Activated gamma-delta T cell (primary cell): Measurements from ENCODE around the gene GET4.
"Not testable (repeated sequence)": the region's sequence is repeated elsewhere in the genome, so short reads cannot be mapped to it uniquely, and the experiment has no call there.

ENCODE experiments used
- DNase-seq: peaks from one replicate; lab custom pipeline; 2025; lab: John Stamatoyannopoulos, UW

The GET4 gene

GRCh38 chr7:916291-916941 lies 40.1 kb downstream of the GET4 start:
- DNase-seq = no peak

DNA sequence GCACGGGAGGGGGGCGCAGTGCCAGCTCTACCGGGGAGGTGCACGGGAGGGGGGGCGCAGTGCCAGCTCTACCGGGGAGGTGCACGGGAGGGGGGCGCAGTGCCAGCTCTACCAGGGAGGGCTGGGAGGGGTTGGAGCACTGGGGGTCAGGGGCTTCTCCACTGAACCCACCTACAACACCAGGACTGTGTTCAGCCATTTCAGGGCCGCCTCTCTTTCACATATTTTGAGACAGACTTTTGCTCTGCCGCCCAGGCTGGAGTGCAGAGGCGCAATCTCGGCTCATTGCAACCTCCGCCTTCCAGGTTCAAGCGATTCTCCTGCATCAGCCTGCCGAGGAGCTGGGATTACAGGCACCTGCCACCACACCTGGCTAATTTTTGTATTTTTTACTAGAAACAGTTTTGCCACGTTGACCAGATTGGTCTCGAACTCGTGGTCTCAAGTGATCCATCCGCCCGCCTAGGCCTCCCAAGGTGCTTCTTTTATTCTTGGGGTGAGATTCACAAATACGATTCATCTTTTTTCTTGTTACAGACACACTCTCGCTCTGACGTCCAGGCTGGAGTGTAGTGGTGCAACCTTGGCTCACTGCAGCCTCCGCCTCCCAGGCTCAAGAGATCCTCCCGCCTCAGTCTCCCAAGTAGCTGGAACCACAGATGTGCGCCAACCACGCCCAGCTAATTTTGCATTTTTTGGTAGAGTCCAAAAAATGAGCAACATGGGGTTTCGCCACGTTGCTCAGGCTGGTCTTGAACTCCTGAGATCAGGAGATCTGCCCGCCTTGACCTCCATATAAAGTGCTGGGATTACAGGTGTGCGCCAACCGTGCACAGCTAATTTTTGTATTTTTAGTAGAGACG lies 41.1 kb downstream of the GET4 start:
- DNase-seq = no peak

DNA sequence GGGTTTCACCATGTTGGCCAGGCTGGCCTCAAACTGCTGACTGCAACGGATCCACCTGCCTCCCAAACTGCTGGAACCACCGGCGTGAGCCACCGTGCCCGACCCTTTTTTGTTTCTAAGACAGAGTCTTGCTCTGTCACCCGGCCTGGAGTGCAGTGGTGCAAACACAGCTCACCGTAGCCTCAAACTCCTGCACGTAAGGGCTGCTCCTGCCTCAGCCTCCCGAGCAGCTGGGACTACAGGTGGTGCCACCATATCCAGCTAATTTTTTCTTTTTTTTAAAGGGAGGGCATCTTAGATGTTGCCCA lies 41.7 kb downstream of the GET4 start:
- no peak for DNase-seq

- no peak for DNase-seq
Observed at GRCh38 chr7:918441-919113, 42.2 kb downstream of the GET4 start.

- no peak for DNase-seq
Observed at GRCh38 chr7:919114-919442, 42.7 kb downstream of the GET4 start.

- DNase-seq = no peak
Observed at GRCh38 chr7:919924-920341, 43.6 kb downstream of the GET4 start.

DNA sequence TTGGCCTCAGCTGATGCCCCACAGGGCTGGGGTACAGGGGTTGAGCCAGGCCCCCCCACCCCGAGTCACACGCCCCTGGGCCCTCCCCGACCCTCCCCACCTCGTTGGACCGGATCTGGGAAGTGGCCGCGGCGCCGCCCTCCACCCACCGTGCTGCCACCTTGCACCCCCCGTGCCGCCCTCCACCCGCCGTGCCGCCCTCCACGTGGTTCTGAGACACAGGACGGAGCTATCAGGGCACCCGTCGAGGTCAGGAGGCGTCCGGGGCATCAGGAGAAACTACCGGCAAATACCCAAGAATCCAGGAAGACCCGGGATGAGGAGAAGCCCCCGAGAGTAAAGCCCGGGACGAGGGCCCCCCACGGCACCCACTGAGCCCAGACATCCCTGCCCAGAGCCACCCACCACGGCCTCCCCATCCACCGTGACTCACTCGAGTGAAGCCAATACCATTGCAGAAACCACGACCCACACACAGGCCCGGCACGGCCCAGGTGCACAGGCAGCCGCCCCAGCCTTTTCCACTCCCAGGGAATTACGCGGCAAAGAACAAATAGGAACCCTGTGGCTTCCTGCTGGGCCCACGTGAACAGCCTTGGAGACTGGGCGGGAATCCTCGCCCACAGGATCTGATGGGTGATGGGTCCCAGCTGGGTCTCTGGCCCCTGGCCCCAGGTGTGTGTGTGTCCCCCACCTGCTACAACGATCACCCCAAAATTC lies 44.2 kb downstream of the GET4 start:
- DNase-seq = no peak

DNA sequence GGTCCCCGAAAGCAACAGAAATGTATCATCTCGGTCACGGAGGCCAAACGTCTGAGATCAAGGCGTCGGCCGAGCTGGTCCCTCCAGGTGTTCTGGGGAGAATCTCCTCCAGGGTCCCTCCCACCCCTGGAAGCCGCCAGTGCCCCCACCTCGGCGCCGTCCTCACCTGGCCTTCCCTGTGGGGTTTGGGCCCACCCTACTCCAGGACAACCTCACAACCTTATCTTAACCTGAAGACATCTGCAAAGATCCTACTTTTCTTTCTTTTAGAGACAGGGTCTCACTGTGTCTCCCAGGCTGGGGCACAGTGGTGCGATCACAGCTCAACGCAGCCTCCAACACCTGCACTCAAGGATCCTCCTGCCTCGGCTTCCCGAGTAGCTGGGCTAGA lies 44.7 kb downstream of the GET4 start:
- no peak for DNase-seq

DNA sequence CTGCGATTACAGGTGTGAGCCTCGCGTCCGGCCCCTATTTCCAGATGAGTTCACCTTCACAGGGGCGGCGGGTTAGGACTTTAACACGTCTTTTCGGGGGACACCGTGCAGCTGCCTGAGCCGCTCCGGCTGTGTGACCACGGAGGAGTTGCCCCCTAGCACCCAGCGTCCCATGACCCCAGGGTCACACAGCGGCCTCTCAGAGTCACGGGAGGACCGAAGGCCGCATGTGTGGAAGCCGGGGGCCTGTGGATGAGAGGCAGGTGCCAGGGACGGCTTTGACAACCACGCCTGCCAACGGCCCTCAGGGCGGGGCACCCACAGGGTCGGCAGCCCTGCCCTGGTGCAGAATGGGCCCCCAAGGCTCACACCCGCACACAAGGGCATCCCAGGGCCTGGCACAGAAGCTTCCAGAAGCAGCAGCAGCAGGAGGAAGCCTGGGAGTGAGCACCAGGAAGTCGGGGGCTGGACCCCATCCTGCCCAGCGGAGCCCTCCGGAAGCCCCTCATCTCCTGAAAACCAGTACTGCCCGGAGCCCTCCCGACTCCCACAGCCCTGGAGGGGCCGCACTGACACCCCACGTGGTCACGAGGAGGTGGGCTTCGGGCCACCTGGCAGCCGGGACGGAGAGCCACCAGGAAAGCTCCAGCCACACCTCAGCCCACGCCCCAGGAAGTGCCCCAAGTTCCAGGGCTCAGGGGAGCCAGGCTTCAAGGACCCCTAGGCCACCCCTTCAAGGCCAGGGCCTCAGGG lies 45.4 kb downstream of the GET4 start:
- DNase-seq = no peak

DNA sequence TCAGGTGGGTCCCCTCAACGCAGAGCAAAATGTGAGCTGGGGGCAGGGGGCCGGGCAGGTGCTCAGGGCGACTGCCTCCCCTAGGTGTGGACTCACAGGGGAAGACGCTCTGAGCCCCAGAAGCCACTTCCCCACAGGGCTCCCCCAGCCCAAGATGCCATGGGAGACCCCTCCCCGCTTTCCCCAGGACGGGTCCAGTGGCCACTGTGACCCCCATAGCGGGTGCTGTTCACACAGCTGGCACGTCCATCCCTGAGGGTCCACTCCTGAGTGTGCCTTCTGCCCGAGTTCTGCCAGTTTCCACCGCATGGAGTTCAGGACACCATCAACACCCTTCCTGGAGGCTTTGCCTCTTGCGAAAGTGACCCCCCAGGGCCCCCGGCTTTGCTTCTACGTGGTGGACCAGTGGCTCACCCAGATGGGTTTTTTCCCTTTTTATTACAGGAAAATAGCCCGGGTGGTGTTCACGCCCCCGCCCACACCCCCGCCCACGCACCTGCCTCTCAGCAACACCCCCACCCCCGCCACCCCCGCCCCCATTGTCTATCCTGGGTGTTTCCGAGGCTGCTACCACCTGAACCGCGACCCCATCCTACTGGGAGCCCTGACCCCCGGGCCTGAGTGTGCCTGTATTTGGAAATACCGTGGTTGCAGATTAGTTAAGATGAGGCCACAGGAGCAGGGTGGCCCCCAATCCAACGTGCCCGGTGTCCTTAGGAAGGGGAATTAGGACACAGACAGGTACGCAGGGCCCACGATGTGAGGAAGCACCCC lies 46.2 kb downstream of the GET4 start:
- DNase-seq = peak; percentile 58

GRCh38 chr7:923108-924041 lies 47.0 kb downstream of the GET4 start:
- DNase-seq = peak; percentile 53

GRCh38 chr7:924042-924441 lies 47.7 kb downstream of the GET4 start:
- DNase-seq = not testable (repeated sequence)

DNA sequence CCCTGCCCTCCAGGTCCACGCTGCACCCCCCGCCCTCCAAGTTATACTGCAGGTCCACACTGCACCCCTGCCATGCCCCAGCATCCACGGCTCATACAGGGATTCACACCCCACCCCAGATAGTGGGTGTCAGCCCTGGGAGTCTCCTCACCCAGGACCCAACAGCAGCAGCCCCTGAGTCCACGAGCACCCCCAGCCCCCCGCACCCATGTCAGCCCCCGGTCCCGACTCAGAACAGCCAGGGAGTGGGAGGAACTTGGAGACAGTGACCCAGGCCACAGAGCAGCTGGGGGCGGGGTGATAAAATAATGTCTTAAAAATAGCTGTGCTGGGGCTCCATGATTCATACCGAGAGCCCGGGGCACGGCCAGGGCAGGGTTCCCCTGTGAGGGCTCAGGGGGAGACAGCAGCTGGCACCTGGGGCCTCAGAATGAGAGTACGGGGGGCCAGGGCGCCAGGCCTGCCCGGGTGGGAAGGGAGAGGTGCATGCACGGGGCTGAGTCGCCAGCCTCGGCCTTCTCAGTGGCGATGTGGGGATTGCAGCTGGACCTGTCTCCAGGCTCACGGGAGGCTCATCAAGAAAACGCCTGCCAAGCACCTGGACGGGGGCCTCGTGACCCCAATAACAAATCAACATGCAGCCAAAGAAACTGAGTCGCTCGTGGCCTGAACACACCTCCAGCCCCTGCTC lies 48.3 kb downstream of the GET4 start:
- no peak for DNase-seq

- peak; percentile 77 for DNase-seq
Observed at GRCh38 chr7:925601-926000, 49.2 kb downstream of the GET4 start.

- no peak for DNase-seq
Observed at GRCh38 chr7:926061-927030, 50.0 kb downstream of the GET4 start.

DNA sequence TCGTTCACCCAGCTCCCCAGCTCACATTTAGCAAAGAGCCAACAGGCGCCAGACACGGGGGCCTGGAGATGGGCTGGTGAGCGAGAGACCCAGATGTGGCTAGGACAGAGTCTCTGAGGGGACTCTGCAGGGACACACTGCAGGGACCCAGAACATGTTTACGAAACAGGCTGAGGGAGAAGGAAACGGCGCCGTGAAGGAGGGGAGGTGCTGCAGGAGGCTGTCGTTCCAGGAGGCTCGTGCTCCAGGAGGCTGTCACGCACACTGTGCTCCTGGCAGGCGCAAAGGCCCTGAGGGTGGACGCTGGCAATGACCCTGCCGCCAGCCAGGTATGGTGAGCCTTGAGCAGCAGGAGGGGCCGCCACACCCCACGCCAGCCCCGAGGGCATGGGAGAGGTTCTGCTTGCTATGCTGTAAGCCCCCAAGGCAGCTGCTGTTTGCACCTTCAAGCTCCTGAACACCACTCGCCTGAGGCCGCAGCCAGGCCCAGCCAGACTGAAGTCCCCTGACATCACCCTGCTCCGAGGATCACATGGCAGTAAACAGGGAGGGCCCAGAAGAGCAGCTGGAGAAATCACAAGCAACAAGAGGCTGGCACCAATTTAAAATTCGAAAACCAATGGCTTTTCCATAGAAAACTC lies 50.8 kb downstream of the GET4 start:
- DNase-seq = no peak

DNA sequence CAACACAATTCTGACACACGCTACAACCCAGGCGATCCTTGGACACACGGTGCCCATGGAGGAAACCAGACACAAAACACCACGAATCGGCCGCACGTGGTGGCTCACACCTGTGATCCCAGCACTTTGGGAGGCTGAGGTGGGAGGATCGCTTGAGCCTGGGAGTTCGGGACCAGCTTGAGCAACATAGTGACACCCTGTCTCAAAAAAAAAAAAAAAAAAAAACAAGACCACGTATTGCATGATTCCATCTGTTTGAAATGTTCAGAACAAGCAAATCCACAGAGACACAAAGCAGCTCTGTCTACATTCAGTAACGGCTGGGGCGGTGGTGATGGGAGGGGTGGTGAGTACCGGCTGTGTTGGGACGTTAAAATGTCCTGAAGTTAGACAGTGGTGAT lies 53.0 kb downstream of the GET4 start:
- DNase-seq = no peak
